Body of pancreas (tissue), 4 donors: ENCODE results near the gene RARB.

ENCODE experiments used
- CTCF ChIP-seq, 7 experiments: fragments of 450-650 bp in 4 of 7; fragments of 200-600 bp in 3 of 7; sonication (generic) in 3 of 7; IDR thresholded peaks; one replicate each; pipeline ENCODE4 v1.5.1; 2016 to 2019; ENCODE audit warnings: antibody characterized with exemption in 7 of 7
- POLR2A ChIP-seq, 3 donors: fragments of 450-650 bp; IDR thresholded peaks; one replicate each; pipeline ENCODE4 v1.6.1; 2016; ENCODE audit warnings: antibody characterized with exemption in 3 of 3, mild to moderate bottlenecking in 2 of 3

DNA sequence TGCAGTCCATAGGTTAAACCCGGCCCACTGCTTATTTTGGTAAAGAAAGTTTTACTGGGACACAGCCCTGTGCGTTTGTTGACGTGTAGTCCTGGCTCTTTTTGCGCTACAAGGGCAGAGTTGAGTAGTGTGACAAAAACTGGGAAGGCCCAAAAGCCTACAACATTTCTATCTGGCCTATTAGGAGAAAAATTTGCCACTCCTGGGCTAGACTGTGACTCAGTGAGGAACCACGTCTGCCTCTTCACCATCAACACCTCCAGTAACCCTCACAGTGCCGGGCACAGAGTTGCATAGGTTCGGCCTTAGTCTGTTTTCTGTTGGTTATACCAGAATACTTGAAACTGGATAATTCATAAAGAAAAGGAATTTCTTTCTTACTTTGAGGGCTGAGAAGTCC lies 126.3 kb downstream of the RARB start:
- no peak for TF ChIP-seq CTCF (IDR thresholded peaks at IDR 0.05)
- no peak for TF ChIP-seq POLR2A (IDR thresholded peaks at IDR 0.05)
